CD4-positive, alpha-beta T cell treated with Interleukin-4 for 1 hour (primary cell): ENCODE results near the gene DDHD1.
A peak's percentile ranks its signal among the peaks of the same experiment; 100 is the strongest.
"Not testable (repeated sequence)": the region's sequence is repeated elsewhere in the genome, so short reads cannot be mapped to it uniquely, and the experiment has no call there.

Source experiments
- DNase-seq, 2 donors: peaks; one replicate each; pipeline ENCODE4 v3.0.0-alpha.2; 2020 to 2022

Gene DDHD1

GRCh38 chr14:53151523-53152183, 1.5 kb downstream of the DDHD1 start:
- DNase-seq = peak; percentile 35 to 56

GRCh38 chr14:53149668-53150316, 3.3 kb downstream of the DDHD1 start:
- DNase-seq = no peak

GRCh38 chr14:53148671-53149070, 4.5 kb downstream of the DDHD1 start:
- peak in 1 of 2 donors; percentile 43 for DNase-seq

- DNase-seq = no peak
These were observed 5.2 kb downstream of the DDHD1 start for GRCh38 chr14:53147893-53148292.

GRCh38 chr14:53147208-53147607, 5.9 kb downstream of the DDHD1 start:
- DNase-seq = no peak

GRCh38 chr14:53146739-53147138, 6.4 kb downstream of the DDHD1 start:
- DNase-seq = no peak

GRCh38 chr14:53144244-53144643, 8.9 kb downstream of the DDHD1 start:
- DNase-seq = no peak

GRCh38 chr14:53140585-53140984, 12.5 kb downstream of the DDHD1 start:
- DNase-seq = no peak

GRCh38 chr14:53137568-53138203, 15.4 kb downstream of the DDHD1 start:
- no peak for DNase-seq

GRCh38 chr14:53130491-53130890, 22.6 kb downstream of the DDHD1 start:
- DNase-seq = not testable (repeated sequence)

GRCh38 chr14:53128303-53129028, 24.7 kb downstream of the DDHD1 start:
- DNase-seq = no peak

- no peak for DNase-seq
These were observed 25.3 kb downstream of the DDHD1 start for GRCh38 chr14:53127832-53128231.

- no peak for DNase-seq
These were observed 26.0 kb downstream of the DDHD1 start for GRCh38 chr14:53127151-53127550.

GRCh38 chr14:53126731-53127130, 26.4 kb downstream of the DDHD1 start:
- DNase-seq = peak in 1 of 2 donors; percentile 42

- DNase-seq = no peak
These were observed 28.3 kb downstream of the DDHD1 start for GRCh38 chr14:53124786-53125185.

GRCh38 chr14:53121419-53121818, 31.7 kb downstream of the DDHD1 start:
- not testable (repeated sequence) for DNase-seq

- DNase-seq = not testable (repeated sequence)
These were observed 35.6 kb downstream of the DDHD1 start for GRCh38 chr14:53117479-53117878.

GRCh38 chr14:53113989-53114388, 39.1 kb downstream of the DDHD1 start:
- no peak for DNase-seq

GRCh38 chr14:53110096-53110495, 43.0 kb downstream of the DDHD1 start:
- no peak for DNase-seq

GRCh38 chr14:53109105-53110041, 43.8 kb downstream of the DDHD1 start:
- DNase-seq = peak; percentile 56 to 84

- DNase-seq = peak in 1 of 2 donors; percentile 26
These were observed 44.6 kb downstream of the DDHD1 start for GRCh38 chr14:53108292-53109104.
